ENCODE data around the gene PI4KA. TPM values are rescaled to one million over a fixed set of nuclear protein-coding genes. Genes with fewer than 3 reads are reported as not detected.
"Not testable (repeated sequence)": the region's sequence is repeated elsewhere in the genome, so short reads cannot be mapped to it uniquely, and the experiment has no call there.

PI4KA gene
- polyA plus RNA-seq, 1 of the 3 experiments (the other 2 are of a cell fraction): 30.0 TPM

- Histone ChIP-seq H2AFZ (ENCODE audit: low read depth) (peak overlapping the region; percentile 87; the same call in 1 of the 2 replicates), H3K9ac (peak overlapping the region; percentile 49; the same call in 1 of the 2 replicates), H3K4me3 (ENCODE audit: low read depth in 2 of 2, low read length in 1 of 2) (peak overlapping the region; percentile 55 to 65), H3K27ac (ENCODE audit: low read depth in 2 of 2, low read length in 1 of 2) (peak overlapping the region; percentile 68 to 69), H3K4me2 (peak overlapping the region; percentile 76; the same call in 1 of the 2 replicates)
- TF ChIP-seq POLR2AphosphoS5 (IDR thresholded peaks at IDR 0.05; ENCODE audit: low read depth, low read length): peak; percentile 34; the same call in 1 of the 2 replicates
- TF ChIP-seq NRF1 (IDR thresholded peaks at IDR 0.05; ENCODE audit: low read depth, low read length): peak; percentile 63
- TF ChIP-seq TAF1 (IDR thresholded peaks at IDR 0.05; ENCODE audit: borderline replicate concordance, low read depth, low read length): peak; percentile 45; the same call in 1 of the 2 replicates
- H3K36me3 ChIP-seq (replicated peaks in 1 of 2; ENCODE audit: control insufficient read depth in 1 of 2, insufficient read depth in 2 of 2, low read length in 1 of 2); H3K9me2 ChIP-seq; CTCF ChIA-PET; H3K9me3 ChIP-seq; H4K20me1 ChIP-seq (ENCODE audit: insufficient read depth); H3K79me2 ChIP-seq (ENCODE audit: insufficient read depth); H3K4me1 ChIP-seq (ENCODE audit: control insufficient read depth in 1 of 2, insufficient read depth in 2 of 2, low read depth in 1 of 2, low read length in 1 of 2); H3F3A ChIP-seq (replicated peaks; ENCODE audit: insufficient read depth); H3K27me3 ChIP-seq (ENCODE audit: insufficient read depth): not testable (repeated sequence)
- DNase-seq: peak; percentile 95
- WGBS (ENCODE audit: low lambda C conversion rate): 0% methylated on average over 7 of the region's 64 CpGs
- POLR2A ChIA-PET: interaction anchor here (0.5 kb wide), 1 partner anchor 60 kb away, joined by 4 read pairs; no protein-coding TSS in a partner anchor
These were observed 155.8 kb downstream of the PI4KA start for GRCh38 chr22:20702546-20703413.

- H3K4me1 ChIP-seq (ENCODE audit: control insufficient read depth in 1 of 2, insufficient read depth in 2 of 2, low read depth in 1 of 2, low read length in 1 of 2); CTCF ChIA-PET; H3K27me3 ChIP-seq (ENCODE audit: insufficient read depth); H3F3A ChIP-seq (replicated peaks; ENCODE audit: insufficient read depth); DNase-seq; H3K27ac ChIP-seq (ENCODE audit: low read depth in 2 of 2, low read length in 1 of 2); H3K79me2 ChIP-seq (ENCODE audit: insufficient read depth); H3K36me3 ChIP-seq (replicated peaks in 1 of 2; ENCODE audit: control insufficient read depth in 1 of 2, insufficient read depth in 2 of 2, low read length in 1 of 2); H3K9me3 ChIP-seq; H3K9me2 ChIP-seq; H4K20me1 ChIP-seq (ENCODE audit: insufficient read depth); POLR2A ChIA-PET: not testable (repeated sequence)
- WGBS (ENCODE audit: low lambda C conversion rate): 0% methylated on average over 5 of the region's 35 CpGs
- Histone ChIP-seq H3K4me3 (ENCODE audit: low read depth in 2 of 2, low read length in 1 of 2) (peak overlapping the region; percentile 55 to 65), H3K9ac (peak overlapping the region; percentile 40; the same call in 1 of the 2 replicates), H2AFZ (ENCODE audit: low read depth) (0 out of 2 replicates have a peak overlapping the region, but pooled peaks have one; percentile 56), H3K4me2 (peak overlapping the region; percentile 76)
- 0 out of 2 replicates have a peak, but pooled peaks have one; percentile 9 for TF ChIP-seq MXI1 (IDR thresholded peaks at IDR 0.05; ENCODE audit: low read depth, low read length)
These were observed 156.5 kb downstream of the PI4KA start for GRCh38 chr22:20702175-20702545.

DNA sequence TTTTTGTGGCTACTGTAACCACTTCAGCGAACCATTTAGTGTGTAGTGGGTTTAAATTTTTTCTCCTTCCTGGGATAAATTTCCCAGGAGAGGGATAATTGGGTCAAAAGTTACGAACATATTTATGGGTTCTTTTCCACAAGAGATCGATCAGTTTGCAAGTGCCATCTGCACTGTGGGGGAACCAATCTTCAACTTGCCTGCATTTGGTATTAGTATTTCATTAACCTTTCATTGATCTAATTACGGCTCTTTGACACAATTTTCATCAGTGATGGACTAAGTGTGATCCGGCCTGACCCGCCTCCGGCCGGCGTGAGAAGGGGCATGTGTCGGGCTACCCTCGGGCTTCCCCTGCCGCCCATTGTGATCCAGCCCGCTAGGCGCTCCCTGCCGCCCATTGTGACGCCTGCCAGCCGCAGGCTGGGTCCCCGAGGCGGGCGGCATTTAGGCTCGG, 156.9 kb downstream of the PI4KA start:
- 34% methylated on average over 8 of the region's 21 CpGs for WGBS (ENCODE audit: low lambda C conversion rate)
- POLR2A ChIA-PET; H3F3A ChIP-seq (replicated peaks; ENCODE audit: insufficient read depth); H3K27ac ChIP-seq (ENCODE audit: low read depth in 2 of 2, low read length in 1 of 2); H4K20me1 ChIP-seq (ENCODE audit: insufficient read depth); H3K9me2 ChIP-seq; H3K79me2 ChIP-seq (ENCODE audit: insufficient read depth); H3K27me3 ChIP-seq (ENCODE audit: insufficient read depth); CTCF ChIA-PET; DNase-seq; H3K4me1 ChIP-seq (ENCODE audit: control insufficient read depth in 1 of 2, insufficient read depth in 2 of 2, low read depth in 1 of 2, low read length in 1 of 2); H3K9me3 ChIP-seq; H3K36me3 ChIP-seq (replicated peaks in 1 of 2; ENCODE audit: control insufficient read depth in 1 of 2, insufficient read depth in 2 of 2, low read length in 1 of 2): not testable (repeated sequence)
- Histone ChIP-seq H3K4me2 (peak overlapping the region; percentile 76), H3K4me3 (ENCODE audit: low read depth in 2 of 2, low read length in 1 of 2) (peak overlapping the region; percentile 55 to 65), H3K9ac (peak overlapping the region; percentile 40; the same call in 1 of the 2 replicates), H2AFZ (ENCODE audit: low read depth) (0 out of 2 replicates have a peak overlapping the region, but pooled peaks have one; percentile 81)
- 0 out of 2 replicates have a peak, but pooled peaks have one; percentile 3 for TF ChIP-seq MXI1 (IDR thresholded peaks at IDR 0.05; ENCODE audit: low read depth, low read length)

DNA sequence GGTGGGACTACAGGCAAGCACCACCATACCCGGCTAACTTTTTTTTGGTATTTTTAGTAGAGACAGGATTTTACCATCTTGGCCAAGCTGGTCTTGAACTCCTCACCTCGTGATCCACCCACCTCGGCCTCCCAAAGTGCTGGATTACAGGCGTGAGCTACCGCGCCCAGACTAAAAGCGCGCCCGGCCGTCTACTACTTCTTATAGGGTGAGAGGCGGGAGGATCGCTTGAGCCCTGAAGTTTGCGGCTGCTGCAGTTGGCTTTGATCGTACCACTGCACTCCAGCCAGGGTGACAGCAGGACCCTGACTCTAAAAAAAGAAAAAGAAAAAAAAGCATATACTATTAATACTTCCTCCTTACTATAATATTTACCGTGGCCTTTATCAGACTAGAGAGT, 158.3 kb downstream of the PI4KA start:
- H3K9me2 ChIP-seq; H3K9me3 ChIP-seq; H3K79me2 ChIP-seq (ENCODE audit: insufficient read depth); H3K4me3 ChIP-seq (ENCODE audit: low read depth in 2 of 2, low read length in 1 of 2); DNase-seq; H4K20me1 ChIP-seq (ENCODE audit: insufficient read depth); H3K27me3 ChIP-seq (ENCODE audit: insufficient read depth); H3F3A ChIP-seq (replicated peaks; ENCODE audit: insufficient read depth); H3K4me2 ChIP-seq; H3K27ac ChIP-seq (ENCODE audit: low read depth in 2 of 2, low read length in 1 of 2); H3K4me1 ChIP-seq (ENCODE audit: control insufficient read depth in 1 of 2, insufficient read depth in 2 of 2, low read depth in 1 of 2, low read length in 1 of 2); POLR2A ChIA-PET; H2AFZ ChIP-seq (ENCODE audit: low read depth); H3K9ac ChIP-seq; H3K36me3 ChIP-seq (replicated peaks in 1 of 2; ENCODE audit: control insufficient read depth in 1 of 2, insufficient read depth in 2 of 2, low read length in 1 of 2): not testable (repeated sequence)
- CTCF ChIA-PET: interaction anchor here (1.3 kb wide), 1 partner anchor 136 kb away, joined by 4 read pairs; no protein-coding TSS in a partner anchor
- 96% methylated on average over 14 of the region's 15 CpGs for WGBS (ENCODE audit: low lambda C conversion rate)

GRCh38 chr22:20699856-20700255, 158.8 kb downstream of the PI4KA start:
- POLR2A ChIA-PET; H3K4me1 ChIP-seq (ENCODE audit: control insufficient read depth in 1 of 2, insufficient read depth in 2 of 2, low read depth in 1 of 2, low read length in 1 of 2); H3K36me3 ChIP-seq (replicated peaks in 1 of 2; ENCODE audit: control insufficient read depth in 1 of 2, insufficient read depth in 2 of 2, low read length in 1 of 2); H3K4me3 ChIP-seq (ENCODE audit: low read depth in 2 of 2, low read length in 1 of 2); H3K9me3 ChIP-seq; H2AFZ ChIP-seq (ENCODE audit: low read depth); H3K27me3 ChIP-seq (ENCODE audit: insufficient read depth); H3F3A ChIP-seq (replicated peaks; ENCODE audit: insufficient read depth); H3K4me2 ChIP-seq; H3K9me2 ChIP-seq; H3K9ac ChIP-seq; DNase-seq; H4K20me1 ChIP-seq (ENCODE audit: insufficient read depth); H3K79me2 ChIP-seq (ENCODE audit: insufficient read depth); H3K27ac ChIP-seq (ENCODE audit: low read depth in 2 of 2, low read length in 1 of 2): not testable (repeated sequence)
- 84% methylated on average over 6 of the region's 9 CpGs for WGBS (ENCODE audit: low lambda C conversion rate)
- CTCF ChIA-PET: interaction anchor here (1.3 kb wide), 1 partner anchor 136 kb away, joined by 4 read pairs; no protein-coding TSS in a partner anchor

Data from SK-N-SH (cell line).